Neuronal stem cell (in vitro differentiated cells): ENCODE data around the gene SLC25A15. TPM values are rescaled to one million over a fixed set of nuclear protein-coding genes. Genes with fewer than 3 reads are reported as not detected.
"Not testable (repeated sequence)": the region's sequence is repeated elsewhere in the genome, so short reads cannot be mapped to it uniquely, and the experiment has no call there.

Experiments
- DNase-seq: peaks from one replicate; pipeline ENCODE4 v3.0.0-alpha.2; 2013; ENCODE audit warnings: low spot score
- H2AFZ ChIP-seq: one replicate; pipeline ENCODE4 v1.6.1; 2013; ENCODE audit warnings: mild to moderate bottlenecking, low read length, inconsistent platforms
- H2AK5ac ChIP-seq: 2 replicates; pipeline ENCODE4 v1.6.1; 2013; ENCODE audit warnings: low read depth, mild to moderate bottlenecking, inconsistent platforms, low read length, moderate library complexity, mixed read lengths
- H2BK120ac ChIP-seq: 2 replicates; pipeline ENCODE4 v1.6.1; 2013; ENCODE audit warnings: low read depth, mild to moderate bottlenecking, inconsistent platforms, low read length, moderate library complexity, mixed read lengths
- H2BK12ac ChIP-seq: one replicate; pipeline ENCODE4 v1.6.1; 2013; ENCODE audit warnings: low read length, inconsistent platforms
- H2BK15ac ChIP-seq: 2 replicates; pipeline ENCODE4 v1.6.1; 2013; ENCODE audit warnings: mild to moderate bottlenecking, low read length, inconsistent platforms, mixed read lengths
- H2BK5ac ChIP-seq: one replicate; pipeline ENCODE4 v1.6.1; 2013; ENCODE audit warnings: inconsistent platforms, mild to moderate bottlenecking, low read length, moderate library complexity
- H3K14ac ChIP-seq: one replicate; pipeline ENCODE4 v1.6.1; 2013; ENCODE audit warnings: low read length, inconsistent platforms
- H3K18ac ChIP-seq: 2 replicates; pipeline ENCODE4 v1.6.1; 2013; ENCODE audit warnings: low read length, inconsistent platforms
- H3K23ac ChIP-seq: 2 replicates; pipeline ENCODE4 v1.6.1; 2013; ENCODE audit warnings: low read depth, mild to moderate bottlenecking, mixed read lengths, low read length, inconsistent platforms; ENCODE audit not compliant: poor library complexity
- H3K27ac ChIP-seq: replicated peaks from 3 replicates; pipeline ENCODE4 v1.5.1; 2013; ENCODE audit warnings: low read length, inconsistent platforms
- H3K27me3 ChIP-seq, 3 experiments: 2 replicates each; pipeline ENCODE4 v1.6.1; 2013; ENCODE audit warnings: low read length in 3 of 3, mild to moderate bottlenecking in 2 of 3, inconsistent platforms in 1 of 3, low read depth in 1 of 3, mixed read lengths in 1 of 3, moderate library complexity in 1 of 3; ENCODE audit not compliant: control insufficient read depth in 3 of 3, insufficient read depth in 3 of 3
- H3K36me3 ChIP-seq, 2 donors: replicated peaks in 1 of 2; 2 replicates each; pipeline ENCODE4 v1.6.1; 2013; ENCODE audit warnings: low read length in 2 of 2; ENCODE audit not compliant: control insufficient read depth in 2 of 2, insufficient read depth in 2 of 2
- H3K4ac ChIP-seq: 2 replicates; pipeline ENCODE4 v1.6.1; 2013; ENCODE audit warnings: inconsistent platforms, mild to moderate bottlenecking, low read length, moderate library complexity
- H3K4me1 ChIP-seq, 2 donors: 1 replicate in 1 of 2; 2 replicates in 1 of 2; pipeline ENCODE4 v1.6.1; 2013; ENCODE audit warnings: low read length in 2 of 2, low read depth in 1 of 2; ENCODE audit not compliant: control insufficient read depth in 2 of 2, insufficient read depth in 1 of 2
- H3K4me2 ChIP-seq: one replicate; pipeline ENCODE4 v1.6.1; 2013; ENCODE audit warnings: mild to moderate bottlenecking, low read length, inconsistent platforms; ENCODE audit not compliant: insufficient read depth, poor library complexity, severe bottlenecking
- H3K4me3 ChIP-seq, 2 donors: 2 replicates each; pipeline ENCODE4 v1.5.1; 2013; ENCODE audit warnings: low read length in 2 of 2, mild to moderate bottlenecking in 2 of 2, inconsistent platforms in 1 of 2, moderate library complexity in 1 of 2
- H3K79me1 ChIP-seq: one replicate; pipeline ENCODE4 v1.6.1; 2013; ENCODE audit warnings: low read depth, mild to moderate bottlenecking, inconsistent platforms, low read length, moderate library complexity
- H3K9ac ChIP-seq: one replicate; pipeline ENCODE4 v1.6.1; 2013; ENCODE audit warnings: mild to moderate bottlenecking, low read depth, low read length, inconsistent platforms; ENCODE audit not compliant: poor library complexity
- H3K9me3 ChIP-seq, 2 donors: replicated peaks in 1 of 2; 2 replicates each; pipeline versions ENCODE3 to v1.6.1; 2013; ENCODE audit warnings: low read length in 2 of 2, mild to moderate bottlenecking in 2 of 2, inconsistent platforms in 1 of 2, low read depth in 1 of 2, mixed read lengths in 1 of 2, moderate library complexity in 1 of 2; ENCODE audit not compliant: control insufficient read depth in 2 of 2, insufficient read depth in 1 of 2
- H4K8ac ChIP-seq: one replicate; pipeline ENCODE4 v1.6.1; 2013; ENCODE audit warnings: low read depth, mild to moderate bottlenecking, inconsistent platforms, low read length, moderate library complexity
- H4K91ac ChIP-seq: one replicate; pipeline ENCODE4 v1.6.1; 2013; ENCODE audit warnings: low read length, low read depth, mild to moderate bottlenecking, inconsistent platforms; ENCODE audit not compliant: poor library complexity
- WGBS, 2 donors: extraction: QIAGEN DNeasy Blood & Tissue Kit; methylation state at CpG; one replicate each; pipeline ENCODE4 v1.1.7; 2013; ENCODE audit warnings: missing lambda C conversion rate in 2 of 2, mixed read lengths in 1 of 2; ENCODE audit not compliant: insufficient read length in 2 of 2, insufficient replicate concordance in 1 of 2; ENCODE audit errors: extremely low coverage in 2 of 2; 5-methylcytosine and 5-hydroxymethylcytosine counted together
- small RNA-seq: library from polyadenylated mRNA; stranded (forward); fragments of <200 nt; extraction: miRNeasy Mini kit (QIAGEN cat#:217004); gene quantifications from one replicate; pipeline ENCODE3, GENCODE V24; 2013; ENCODE audit not compliant: insufficient read depth

Gene SLC25A15

GRCh38 chr13:40839725-40840124 is 50.3 kb downstream of the SLC25A15 start:
- H3K27ac ChIP-seq, H3K27me3 ChIP-seq, H3K79me1 ChIP-seq, H3K9ac ChIP-seq, H3K18ac ChIP-seq, H3K14ac ChIP-seq, H3K36me3 ChIP-seq, H2AK5ac ChIP-seq, H3K4me1 ChIP-seq, H4K91ac ChIP-seq, H2BK12ac ChIP-seq, H2BK120ac ChIP-seq, H3K4me3 ChIP-seq, H3K9me3 ChIP-seq, H3K4me2 ChIP-seq, DNase-seq, H2BK15ac ChIP-seq, H4K8ac ChIP-seq, H3K4ac ChIP-seq, H3K23ac ChIP-seq, H2AFZ ChIP-seq, H2BK5ac ChIP-seq: not testable (repeated sequence)
- no CpG with 5 or more reads among the region's 2 CpGs for WGBS, 2 donors

- H3K9ac ChIP-seq, H4K91ac ChIP-seq, DNase-seq, H3K23ac ChIP-seq, H2BK120ac ChIP-seq, H3K27me3 ChIP-seq, H3K79me1 ChIP-seq, H2AK5ac ChIP-seq, H3K4me1 ChIP-seq, H4K8ac ChIP-seq, H3K4ac ChIP-seq, H3K14ac ChIP-seq, H2AFZ ChIP-seq, H2BK12ac ChIP-seq, H3K36me3 ChIP-seq, H3K4me2 ChIP-seq, H3K4me3 ChIP-seq, H2BK15ac ChIP-seq, H2BK5ac ChIP-seq, H3K9me3 ChIP-seq, H3K27ac ChIP-seq, H3K18ac ChIP-seq: not testable (repeated sequence)
- WGBS, 2 donors: no CpG with 5 or more reads among the region's 2 CpGs
Measured at GRCh38 chr13:40840955-40841354, 51.5 kb downstream of the SLC25A15 start.

Small RNAs within 50 kb of the gene (small RNA-seq; reads per million reads assigned to genes)
- gene MIR621: not detected
